Superior temporal gyrus (tissue), 1 donor: ENCODE results near the gene TGFB1.

Experiments
- DNase-seq: peaks from one replicate; pipeline ENCODE4 v3.0.0-alpha.2; 2016; ENCODE audit errors: extremely low spot score

TGFB1 gene

GRCh38 chr19:41321204-41321599 lies 32.5 kb downstream of the TGFB1 start:
- no peak for DNase-seq

GRCh38 chr19:41320568-41320967 lies 33.2 kb downstream of the TGFB1 start:
- no peak for DNase-seq

GRCh38 chr19:41320185-41320518 lies 33.6 kb downstream of the TGFB1 start:
- DNase-seq, result no peak

GRCh38 chr19:41319500-41320184 lies 34.1 kb downstream of the TGFB1 start:
- no peak for DNase-seq

GRCh38 chr19:41318696-41319499 lies 34.8 kb downstream of the TGFB1 start:
- no peak for DNase-seq

GRCh38 chr19:41316306-41316920 lies 37.3 kb downstream of the TGFB1 start:
- DNase-seq, result no peak

GRCh38 chr19:41311613-41312012 lies 42.1 kb downstream of the TGFB1 start:
- DNase-seq, result no peak

- no peak for DNase-seq
Observed at GRCh38 chr19:41311072-41311471, 42.6 kb downstream of the TGFB1 start.

- DNase-seq, result peak; percentile 93
Observed at GRCh38 chr19:41310033-41310831, 43.5 kb downstream of the TGFB1 start, which contains the start of gene CCDC97. CCDC97 (plus strand) TSS chr19:41310172; CDS start chr19:41310311, 139 bp downstream.

- peak; percentile 35 for DNase-seq
Observed at GRCh38 chr19:41309180-41310032, 44.3 kb downstream of the TGFB1 start.

- peak; percentile 98 for DNase-seq
Observed at GRCh38 chr19:41308450-41309179, 45.1 kb downstream of the TGFB1 start.

GRCh38 chr19:41307954-41308449 lies 45.7 kb downstream of the TGFB1 start:
- no peak for DNase-seq

- no peak for DNase-seq
Observed at GRCh38 chr19:41307090-41307875, 46.4 kb downstream of the TGFB1 start.

- no peak for DNase-seq
Observed at GRCh38 chr19:41305927-41306793, 47.6 kb downstream of the TGFB1 start.

- no peak for DNase-seq
Observed at GRCh38 chr19:41304706-41305483, 48.8 kb downstream of the TGFB1 start.

- no peak for DNase-seq
Observed at GRCh38 chr19:41303954-41304353, 49.8 kb downstream of the TGFB1 start.

- no peak for DNase-seq
Observed at GRCh38 chr19:41302624-41303351, 50.9 kb downstream of the TGFB1 start.
